HPDE6-E6E7 (cell line): ENCODE results near the gene KSR1.
A peak's percentile ranks its signal among the peaks of the same experiment; 100 is the strongest.
"Not testable (repeated sequence)": the region's sequence is repeated elsewhere in the genome, so short reads cannot be mapped to it uniquely, and the experiment has no call there.

Source experiments
- DNase-seq: peaks from one replicate; pipeline ENCODE4 v3.0.0; 2011; ENCODE audit warnings: missing footprints; ENCODE audit errors: extremely low spot score

KSR1 gene

DNA sequence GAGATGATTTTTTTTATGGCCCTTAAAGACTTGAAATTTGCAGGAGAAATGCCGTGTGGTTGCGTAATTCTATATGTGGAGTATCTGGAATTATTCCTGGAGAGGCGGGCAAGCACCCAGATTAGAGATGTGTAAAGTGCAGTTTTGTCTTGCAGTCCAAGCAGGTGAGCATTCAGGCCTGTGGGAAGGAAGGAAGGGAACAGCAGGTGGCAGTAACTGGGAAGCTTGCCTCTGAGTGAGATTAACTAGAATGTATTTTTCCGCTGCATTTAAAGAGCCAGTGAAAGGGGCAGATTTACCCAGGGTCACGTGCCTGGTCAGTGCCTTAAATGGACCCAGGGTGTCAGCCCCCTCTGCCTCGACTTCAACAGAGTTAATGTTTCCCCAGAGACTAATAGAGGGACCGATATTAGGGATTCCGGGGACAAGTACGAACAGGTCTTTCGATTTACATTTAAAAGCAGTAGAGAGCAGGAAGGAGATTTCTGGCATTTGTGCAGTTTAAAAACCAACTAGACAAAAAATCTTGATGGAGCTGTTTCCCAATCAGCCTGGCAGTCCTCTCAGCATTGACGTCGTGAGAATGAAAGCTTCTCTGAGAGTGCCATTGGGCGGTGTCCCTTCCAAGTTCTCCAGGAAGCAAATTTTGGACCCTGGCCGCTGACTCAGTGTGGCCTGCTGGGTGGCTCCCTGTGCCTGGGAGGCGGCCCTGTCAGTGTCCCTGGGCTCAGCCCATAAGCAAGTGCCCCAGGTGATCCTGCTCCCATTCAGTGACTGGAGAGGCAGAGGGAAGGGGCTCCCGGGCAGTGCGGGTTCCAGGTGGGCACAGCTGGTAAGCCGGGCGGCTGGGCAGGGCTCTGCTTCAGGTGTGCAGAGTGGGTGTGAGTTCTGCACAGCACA, 38.2 kb downstream of the KSR1 start:
- peak; percentile 51 for DNase-seq

DNA sequence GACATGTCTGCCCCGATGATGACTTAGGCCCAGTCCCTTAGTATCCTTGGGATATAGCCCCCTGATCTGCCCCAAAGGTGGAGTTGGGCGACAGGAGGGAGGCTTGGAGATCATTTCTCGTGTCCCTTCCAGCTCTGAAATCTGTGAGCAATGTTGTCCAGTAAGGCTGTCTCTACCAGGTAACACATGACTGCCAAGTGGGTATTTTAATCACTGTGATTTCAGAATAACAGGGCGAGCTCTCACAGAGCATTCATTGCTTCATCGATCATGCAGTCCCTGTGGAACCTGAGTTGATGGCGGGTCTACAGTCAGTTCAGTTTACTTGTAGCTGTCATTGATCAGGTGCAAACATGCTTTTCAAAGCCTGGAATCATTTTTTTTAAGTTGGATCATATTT, 39.2 kb downstream of the KSR1 start:
- no peak for DNase-seq

- no peak for DNase-seq
Observed at GRCh38 chr17:27496005-27496404, 39.8 kb downstream of the KSR1 start.

GRCh38 chr17:27496437-27496943, 40.2 kb downstream of the KSR1 start:
- DNase-seq, result no peak

DNA sequence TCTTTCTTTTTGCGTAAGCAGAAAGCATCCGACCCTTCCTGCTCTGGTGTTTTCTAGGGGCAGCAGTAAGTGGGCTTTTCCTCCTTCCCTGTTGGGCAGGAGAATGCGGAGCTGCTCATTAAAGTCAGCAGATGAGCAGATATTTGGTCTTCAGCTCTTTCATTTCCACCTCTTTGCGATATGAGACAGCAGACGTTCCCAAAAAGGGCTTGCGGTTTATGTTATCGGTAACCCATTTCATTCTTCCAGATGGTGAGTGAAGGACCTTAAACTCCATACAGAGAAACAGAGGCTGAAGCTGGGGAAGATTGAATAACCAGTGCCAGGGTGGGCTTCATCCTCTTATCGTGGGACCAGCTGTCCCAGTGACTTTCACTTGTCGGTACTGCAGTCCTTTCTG, 40.7 kb downstream of the KSR1 start:
- no peak for DNase-seq

DNA sequence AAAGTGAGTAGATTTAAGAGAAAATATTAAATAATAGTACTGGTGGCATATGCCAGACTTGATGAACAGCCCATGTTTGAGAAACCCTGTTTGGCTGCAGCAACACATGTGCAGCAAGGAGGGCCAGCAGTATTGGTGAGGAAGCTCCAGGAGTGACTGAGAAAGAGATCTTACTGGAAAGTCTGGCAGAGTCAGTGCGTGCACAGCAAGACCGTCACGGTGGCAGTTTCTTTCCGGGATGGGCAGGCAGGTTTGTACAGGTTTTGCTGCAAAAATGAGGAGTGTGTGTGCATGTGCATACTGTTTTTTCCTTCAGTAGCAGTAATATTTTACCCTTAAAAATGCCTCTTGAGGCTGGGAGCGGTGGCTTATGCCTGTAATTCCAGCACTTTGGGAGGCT, 41.4 kb downstream of the KSR1 start:
- peak; percentile 92 for DNase-seq

- DNase-seq, result no peak
Observed at GRCh38 chr17:27498615-27499309, 42.5 kb downstream of the KSR1 start.

- no peak for DNase-seq
Observed at GRCh38 chr17:27499451-27500265, 43.4 kb downstream of the KSR1 start.

- not testable (repeated sequence) for DNase-seq
Observed at GRCh38 chr17:27501338-27501737, 45.1 kb downstream of the KSR1 start.

GRCh38 chr17:27502526-27503324, 46.5 kb downstream of the KSR1 start:
- no peak for DNase-seq

- no peak for DNase-seq
Observed at GRCh38 chr17:27503611-27504010, 47.4 kb downstream of the KSR1 start.

GRCh38 chr17:27504188-27504995, 48.1 kb downstream of the KSR1 start:
- DNase-seq, result no peak

DNA sequence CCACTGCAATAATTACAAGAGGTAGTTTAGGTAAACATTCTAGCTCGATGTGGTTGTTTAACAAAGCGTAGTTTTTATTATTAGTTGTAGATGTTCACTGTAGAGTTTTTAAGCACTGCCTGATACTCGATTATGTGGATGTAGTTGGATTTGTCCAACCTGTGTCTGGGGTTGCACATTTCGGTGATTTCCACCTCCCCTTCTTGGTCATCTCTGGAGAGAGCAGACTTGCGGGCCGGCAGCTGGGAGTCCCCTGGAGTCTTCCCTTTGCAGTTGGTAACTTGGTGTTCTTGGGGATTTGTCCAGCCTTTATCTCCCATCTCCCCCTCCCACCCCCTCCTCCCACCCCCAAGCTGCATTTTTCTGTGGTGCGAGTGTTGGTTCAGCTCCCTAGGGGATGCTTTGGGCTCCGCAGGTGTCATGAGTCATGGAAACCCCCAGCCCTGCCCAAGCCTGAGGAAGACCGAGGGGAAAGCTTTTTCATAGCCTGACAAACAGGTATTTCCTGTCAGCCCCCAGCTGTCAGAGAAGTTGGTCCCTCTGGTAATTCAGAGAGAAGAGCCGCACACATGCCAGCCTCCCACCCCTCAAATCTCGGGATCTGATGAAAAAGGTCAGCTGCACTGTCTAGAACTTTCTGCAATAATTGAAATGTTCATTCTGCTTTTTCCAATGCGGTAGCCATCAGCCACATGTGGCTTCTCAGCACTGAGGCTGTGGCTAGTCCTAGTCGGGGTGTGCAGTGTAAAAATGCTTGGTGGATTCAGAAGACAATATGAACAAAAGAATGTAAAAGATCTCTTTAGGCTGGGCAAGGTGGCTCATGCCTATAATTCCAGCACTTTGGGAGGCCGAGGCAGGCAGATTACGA, 50.3 kb downstream of the KSR1 start:
- no peak for DNase-seq

- no peak for DNase-seq
Observed at GRCh38 chr17:27511168-27511883, 55.1 kb downstream of the KSR1 start.

DNA sequence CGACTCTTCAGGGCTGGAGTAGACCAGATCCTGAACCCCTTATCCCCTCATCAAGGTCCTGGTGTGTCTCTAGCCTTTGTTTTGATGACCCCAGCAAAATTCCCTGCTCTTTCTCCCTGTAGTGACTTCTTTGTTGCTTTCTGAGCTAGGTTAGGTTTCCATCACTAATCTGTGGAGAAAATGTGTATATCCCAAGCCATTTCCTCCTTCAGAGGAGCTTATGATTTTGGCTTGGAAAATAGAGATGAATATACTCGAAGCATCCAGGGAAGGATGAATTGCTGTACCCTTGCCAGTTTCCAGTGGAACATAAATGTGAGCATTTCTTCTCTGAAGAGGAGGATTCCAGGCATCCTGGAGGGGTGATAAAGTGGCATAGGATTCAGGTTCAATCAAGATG, 55.8 kb downstream of the KSR1 start:
- no peak for DNase-seq

DNA sequence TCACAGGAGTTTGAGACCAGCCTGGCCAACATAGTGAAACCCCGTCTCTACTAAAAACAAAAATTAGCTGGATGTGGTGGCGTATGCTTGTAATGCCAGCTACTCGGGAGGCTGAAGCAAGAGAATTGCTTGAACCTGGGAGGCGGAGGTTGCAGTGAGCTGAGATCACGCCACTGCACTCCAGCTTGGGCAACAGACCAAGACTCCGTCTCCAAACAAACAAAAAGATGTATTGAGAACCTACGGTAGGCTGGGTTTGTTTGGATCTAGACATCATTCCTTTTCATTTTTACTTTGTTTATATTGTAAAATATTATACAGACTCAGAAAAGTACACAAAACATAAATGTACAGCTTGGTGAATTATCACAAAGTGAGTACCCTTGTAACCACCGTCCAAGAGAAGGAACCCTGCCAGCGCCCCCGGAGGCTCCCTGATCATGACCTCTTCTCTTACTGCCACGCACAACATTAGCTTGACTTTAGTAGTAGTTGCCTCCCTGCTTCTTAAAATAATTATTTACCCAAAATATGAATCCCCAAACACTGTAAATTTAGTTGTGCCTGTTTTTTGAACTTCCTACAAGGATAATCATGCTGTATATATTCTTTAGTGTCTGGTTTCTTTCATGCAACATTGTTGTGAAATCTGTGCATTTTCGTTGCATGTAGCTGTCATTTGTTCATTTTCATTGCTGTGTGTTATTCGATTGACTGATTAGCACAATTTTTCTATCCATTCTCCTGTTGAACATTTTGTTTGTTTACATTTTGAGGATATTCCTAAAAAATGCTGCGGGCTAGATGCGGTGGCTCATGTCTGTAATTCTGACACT, 56.5 kb downstream of the KSR1 start:
- no peak for DNase-seq

DNA sequence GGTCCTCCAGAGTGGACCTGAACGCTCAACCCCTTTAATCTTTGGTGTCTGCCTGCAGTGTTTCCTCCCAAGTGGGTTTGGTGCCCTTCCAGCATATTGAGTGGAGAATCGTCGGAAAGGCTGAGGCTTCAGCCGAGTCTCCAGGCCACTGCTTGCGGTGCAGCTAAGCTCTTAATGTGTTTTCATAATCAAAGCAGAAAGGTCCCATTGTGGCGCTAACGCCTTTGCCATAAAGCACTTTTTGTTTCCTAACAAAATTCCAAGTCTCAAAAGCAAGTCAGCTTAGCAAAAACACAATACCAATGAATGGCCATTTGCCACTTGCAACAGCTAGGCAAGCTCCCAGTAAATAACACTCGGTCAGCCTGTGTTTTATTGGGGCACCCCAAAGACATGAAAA, 57.6 kb downstream of the KSR1 start:
- DNase-seq, result no peak
